Measurements from ENCODE around the gene LRRC4. TPM values are rescaled to one million over a fixed set of nuclear protein-coding genes. Genes with fewer than 3 reads are reported as not detected.

LRRC4 gene
- polyA plus RNA-seq, 3 donors: 7.3 to 8.7 (median 8.4) TPM

- no peak for DNase-seq (ENCODE audit: low read depth in 3 of 3, low spot score in 2 of 3)
These were observed 49.3 kb downstream of the LRRC4 start for GRCh38 chr7:127981965-127982364.

GRCh38 chr7:127980901-127981300, 50.3 kb downstream of the LRRC4 start:
- DNase-seq (ENCODE audit: low read depth in 3 of 3, low spot score in 2 of 3): no peak

- no peak for DNase-seq (ENCODE audit: low read depth in 3 of 3, low spot score in 2 of 3)
These were observed 51.5 kb downstream of the LRRC4 start for GRCh38 chr7:127979728-127980126.

GRCh38 chr7:127979113-127979727, 52.0 kb downstream of the LRRC4 start:
- no peak for DNase-seq (ENCODE audit: low read depth in 3 of 3, low spot score in 2 of 3)

- DNase-seq (ENCODE audit: low read depth in 3 of 3, low spot score in 2 of 3): no peak
These were observed 52.8 kb downstream of the LRRC4 start for GRCh38 chr7:127978421-127978820.

Other genes with a start within 250 kb of the LRRC4 start
- under 1 TPM; 0.19 to 0.42 (median 0.34) TPM for gene LEP, start 209.8 kb upstream of the LRRC4 start, polyA plus RNA-seq (ENCODE audit: insufficient read length in 3 of 3)

All from right renal cortex interstitium (tissue), 3 donors.